Gastrocnemius medialis (tissue), 4 donors: Measurements from ENCODE around the gene RABGAP1. TPM values are rescaled to one million over a fixed set of nuclear protein-coding genes. Genes with fewer than 3 reads are reported as not detected.

Experiments used
- ATAC-seq, 2 donors: fragments of 150-250 bp; one replicate each; pipeline ENCODE4 v1.9.1; 2016
- DNase-seq, 2 donors: peaks; one replicate each; pipeline ENCODE4 v3.0.0-alpha.2; 2019
- H3K27ac ChIP-seq, 4 donors: fragments of 200-600 bp; sonication (generic); 1 replicate in 1 of 4; 2 replicates in 3 of 4; pipeline ENCODE4 v1.5.1; 2016 to 2018; ENCODE audit warnings: mild to moderate bottlenecking in 2 of 4, moderate library complexity in 1 of 4
- H3K27me3 ChIP-seq, 3 donors: fragments of 200-600 bp; sonication (generic) in 2 of 3; 1 replicate in 1 of 3; 2 replicates in 2 of 3; pipeline versions ENCODE4 v1.5.1 to v1.6.0; 2016 to 2019; ENCODE audit warnings: mild to moderate bottlenecking in 1 of 3, moderate library complexity in 1 of 3
- H3K36me3 ChIP-seq, 2 donors: fragments of 200-600 bp; sonication (generic) in 1 of 2; one replicate each; pipeline ENCODE4 v1.5.1; 2017 to 2018
- H3K4me1 ChIP-seq, 2 donors: fragments of 200-600 bp; sonication (generic) in 1 of 2; one replicate each; pipeline ENCODE4 v1.5.1; 2016 to 2017; ENCODE audit warnings: mild to moderate bottlenecking in 2 of 2
- H3K4me3 ChIP-seq, 4 donors: fragments of 200-600 bp; sonication (generic) in 3 of 4; 1 replicate in 1 of 4; 2 replicates in 3 of 4; pipeline ENCODE4 v1.5.1; 2016 to 2019; ENCODE audit warnings: mild to moderate bottlenecking in 2 of 4
- H3K9me3 ChIP-seq, 3 donors: fragments of 200-600 bp; sonication (generic) in 2 of 3; 1 replicate in 1 of 3; 2 replicates in 2 of 3; pipeline ENCODE4 v1.5.1; 2016 to 2019
- POLR2A ChIP-seq, 2 donors: fragments of 450-650 bp; IDR thresholded peaks; one replicate each; pipeline ENCODE4 v1.6.1; 2017; ENCODE audit warnings: antibody characterized with exemption in 2 of 2, mild to moderate bottlenecking in 2 of 2, moderate library complexity in 2 of 2
- in situ Hi-C, 4 donors: fragments of 200-750 bp; cut with MboI; loops; one replicate each; pipeline versions ENCODE4 v1.15.0 to v1.8.0; 2017; ENCODE audit warnings: low sequenced_read_pairs in 4 of 4
- intact Hi-C: fragments of 100-400 bp; cut with DNase I; formaldehyde crosslinking; loops from one replicate; pipeline ENCODE4 v1.15.1; 2023; ENCODE audit warnings: low total_unique reads
- total RNA-seq, 4 donors: library from RNA; depleted of rRNA; stranded (reverse); fragments of >200 nt; gene quantifications; one replicate each; pipeline versions ENCODE4 v1.1.0 to v1.2.3, GENCODE V29; 2016
- TF ChIP-seq, protein P1 (sequence below), 5 experiments: fragments of 450-650 bp in 3 of 5; fragments of 200-600 bp in 2 of 5; sonication (generic) in 2 of 5; IDR thresholded peaks in 4 of 5; conservative IDR thresholded peaks in 1 of 5; 1 replicate in 4 of 5; 2 replicates in 1 of 5; pipeline ENCODE4 v1.5.1; 2016 to 2019; ENCODE audit warnings: antibody characterized with exemption in 5 of 5, mild to moderate bottlenecking in 3 of 5, moderate library complexity in 3 of 5

Gene RABGAP1
- total RNA-seq, 4 donors from 2014 or later: 23.7 to 33.8 (median 26.6) TPM

DNA sequence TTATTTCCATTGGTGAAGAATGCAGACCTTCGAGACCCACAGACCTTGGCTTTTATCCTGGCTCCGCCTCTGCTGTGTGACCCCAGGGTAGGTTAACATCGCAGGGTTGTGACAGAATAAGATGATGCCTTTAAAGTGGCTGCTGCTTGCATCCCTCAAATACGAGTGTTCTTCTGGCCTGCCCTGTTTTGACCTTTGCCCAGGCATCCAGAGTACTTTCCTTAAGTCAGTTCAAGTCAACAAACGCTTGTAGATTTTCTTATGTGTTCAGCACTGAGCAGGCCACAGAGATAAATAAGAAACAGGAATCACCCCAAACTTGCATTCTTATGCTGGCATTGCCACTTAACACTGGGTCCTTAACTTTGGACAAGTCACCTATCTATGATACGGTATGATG is 142.9 kb downstream of the RABGAP1 start:
- no peaks in the 10 kb centered on the region for H3K4me1 ChIP-seq
- in situ Hi-C loops (loop anchor here in 2 of 4 donors (10.0 to 25.0 kb wide), 2 partner anchors 254 to 271 kb away; partner anchors contain the start of gene CRB2 (in 1 of the 2)), intact Hi-C loops (loop anchor here (10.0 kb wide), 1 partner anchor 261 kb away; no protein-coding TSS in a partner anchor)
- peaks cover 0 to 57% of the 10 kb centered on the region in 2 donors for H3K36me3 ChIP-seq
- H3K27me3 ChIP-seq: no peaks in the 10 kb centered on the region
- TF ChIP-seq POLR2A (IDR thresholded peaks at IDR 0.05): no peak
- TF ChIP-seq, protein P1, sequence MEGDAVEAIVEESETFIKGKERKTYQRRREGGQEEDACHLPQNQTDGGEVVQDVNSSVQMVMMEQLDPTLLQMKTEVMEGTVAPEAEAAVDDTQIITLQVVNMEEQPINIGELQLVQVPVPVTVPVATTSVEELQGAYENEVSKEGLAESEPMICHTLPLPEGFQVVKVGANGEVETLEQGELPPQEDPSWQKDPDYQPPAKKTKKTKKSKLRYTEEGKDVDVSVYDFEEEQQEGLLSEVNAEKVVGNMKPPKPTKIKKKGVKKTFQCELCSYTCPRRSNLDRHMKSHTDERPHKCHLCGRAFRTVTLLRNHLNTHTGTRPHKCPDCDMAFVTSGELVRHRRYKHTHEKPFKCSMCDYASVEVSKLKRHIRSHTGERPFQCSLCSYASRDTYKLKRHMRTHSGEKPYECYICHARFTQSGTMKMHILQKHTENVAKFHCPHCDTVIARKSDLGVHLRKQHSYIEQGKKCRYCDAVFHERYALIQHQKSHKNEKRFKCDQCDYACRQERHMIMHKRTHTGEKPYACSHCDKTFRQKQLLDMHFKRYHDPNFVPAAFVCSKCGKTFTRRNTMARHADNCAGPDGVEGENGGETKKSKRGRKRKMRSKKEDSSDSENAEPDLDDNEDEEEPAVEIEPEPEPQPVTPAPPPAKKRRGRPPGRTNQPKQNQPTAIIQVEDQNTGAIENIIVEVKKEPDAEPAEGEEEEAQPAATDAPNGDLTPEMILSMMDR (IDR thresholded peaks at IDR 0.05 in 4 of 5, conservative IDR thresholded peaks at IDR 0.05 in 1 of 5): no peak
- DNase-seq (no peak), ATAC-seq (no peak)
- H3K9me3 ChIP-seq: no peaks in the 10 kb centered on the region
- no peak overlapping the region for H3K27ac ChIP-seq
- no peak overlapping the region for H3K4me3 ChIP-seq

DNA sequence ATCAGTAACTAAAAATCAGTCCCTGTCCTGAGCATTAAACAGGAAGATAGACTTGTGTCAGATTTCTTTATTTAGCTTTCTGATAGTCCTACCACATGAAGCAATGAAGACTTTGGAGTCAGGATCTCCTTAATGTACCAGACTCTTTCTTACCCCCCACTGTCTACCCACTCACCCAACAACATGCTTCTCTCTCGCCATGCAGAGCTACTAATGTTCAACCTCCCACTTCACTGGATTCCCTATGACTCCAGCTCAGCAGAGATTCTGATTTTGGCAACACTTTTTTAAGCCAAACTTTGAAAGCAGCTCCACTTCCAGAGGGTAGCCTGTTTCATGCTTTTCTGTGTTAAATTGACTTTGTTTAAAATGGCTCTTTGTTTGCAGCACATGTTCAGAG is 143.4 kb downstream of the RABGAP1 start:
- no peak overlapping the region for H3K4me3 ChIP-seq
- H3K27me3 ChIP-seq: no peaks in the 10 kb centered on the region
- H3K36me3 ChIP-seq: peaks cover 0 to 53% of the 10 kb centered on the region in 2 donors
- TF ChIP-seq, protein P1 (IDR thresholded peaks at IDR 0.05 in 4 of 5, conservative IDR thresholded peaks at IDR 0.05 in 1 of 5): no peak
- no peak for TF ChIP-seq POLR2A (IDR thresholded peaks at IDR 0.05)
- intact Hi-C loops (loop anchor here (10.0 kb wide), 1 partner anchor 261 kb away; no protein-coding TSS in a partner anchor), in situ Hi-C loops (loop anchor here in 2 of 4 donors (10.0 to 25.0 kb wide), 2 partner anchors 253 to 271 kb away; partner anchors contain the start of gene CRB2 (in 1 of the 2))
- no peaks in the 10 kb centered on the region for H3K9me3 ChIP-seq
- H3K27ac ChIP-seq: no peak overlapping the region
- ATAC-seq (no peak), DNase-seq (no peak)
- H3K4me1 ChIP-seq: no peaks in the 10 kb centered on the region

DNA sequence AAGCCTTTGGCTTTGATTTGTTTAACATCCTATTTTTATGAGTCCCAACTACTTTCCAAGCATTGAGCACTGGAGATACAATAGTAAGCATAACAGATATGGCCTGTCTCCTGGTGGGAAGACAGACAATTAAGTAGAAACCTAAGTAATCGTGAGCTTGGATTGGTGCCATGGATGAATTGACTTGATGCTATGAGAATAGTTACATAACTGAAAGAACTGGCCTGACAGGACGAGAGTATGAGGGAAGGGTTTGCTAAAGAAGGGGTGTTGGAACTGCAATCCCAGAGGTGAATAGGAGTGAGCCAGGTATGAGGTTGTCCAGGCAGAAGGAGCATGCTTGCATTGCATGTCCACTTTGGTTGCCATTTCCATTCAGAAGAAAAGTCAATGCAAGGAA is 145.1 kb downstream of the RABGAP1 start:
- ATAC-seq (no peak), DNase-seq (no peak)
- TF ChIP-seq, protein P1 (IDR thresholded peaks at IDR 0.05 in 4 of 5, conservative IDR thresholded peaks at IDR 0.05 in 1 of 5): no peak
- no peak for TF ChIP-seq POLR2A (IDR thresholded peaks at IDR 0.05)
- H3K9me3 ChIP-seq: no peaks in the 10 kb centered on the region
- intact Hi-C loops (loop anchor here (10.0 kb wide), 1 partner anchor 259 kb away; no protein-coding TSS in a partner anchor), in situ Hi-C loops (loop anchor here in 2 of 4 donors (10.0 to 25.0 kb wide), 2 partner anchors 251 to 269 kb away; partner anchors contain the start of gene CRB2 (in 1 of the 2))
- no peaks in the 10 kb centered on the region for H3K4me1 ChIP-seq
- H3K4me3 ChIP-seq: no peak overlapping the region
- no peak overlapping the region for H3K27ac ChIP-seq
- no peaks in the 10 kb centered on the region for H3K27me3 ChIP-seq
- peaks cover 0 to 50% of the 10 kb centered on the region in 2 donors for H3K36me3 ChIP-seq

DNA sequence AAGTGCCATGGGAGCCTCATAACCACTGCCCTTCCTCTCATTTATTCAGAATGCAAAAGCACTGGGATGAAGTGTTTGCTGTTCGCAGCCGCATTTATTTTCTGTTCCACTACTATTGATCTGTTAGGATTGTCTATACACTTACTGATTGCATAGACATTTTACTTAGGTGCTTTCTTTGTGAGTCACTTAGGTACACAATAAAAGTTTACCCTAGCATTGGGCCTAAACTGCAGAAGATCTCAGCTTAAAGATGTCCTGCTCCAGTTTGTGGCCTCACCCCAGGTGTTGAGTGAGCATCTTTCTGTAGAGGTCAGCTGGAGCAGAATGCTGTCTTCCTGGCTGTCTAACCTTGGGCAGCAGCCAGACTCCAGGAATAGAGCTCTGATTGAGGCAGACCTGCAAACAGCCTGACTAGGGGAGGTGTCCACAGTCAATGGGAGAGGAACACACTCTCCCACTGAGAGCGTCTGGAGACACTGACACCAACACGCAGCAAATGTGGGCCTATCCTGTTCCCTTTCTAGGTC is 146.6 kb downstream of the RABGAP1 start:
- intact Hi-C loops: loop anchor here (10.0 kb wide), 1 partner anchor 257 kb away; no protein-coding TSS in a partner anchor
- DNase-seq (peak in 1 of 2 donors; percentile 37), ATAC-seq (peak in 1 of 2 donors; percentile 60)

More for the DNA sequence above, 146.6 kb downstream of the RABGAP1 start:
- TF ChIP-seq, protein P1 (IDR thresholded peaks at IDR 0.05 in 4 of 5, conservative IDR thresholded peaks at IDR 0.05 in 1 of 5): no peak
- no peak for TF ChIP-seq POLR2A (IDR thresholded peaks at IDR 0.05)
- no peaks in the 10 kb centered on the region for H3K9me3 ChIP-seq
- H3K27me3 ChIP-seq: no peaks in the 10 kb centered on the region
- peaks cover 0 to 52% of the 10 kb centered on the region in 2 donors for H3K36me3 ChIP-seq
- in situ Hi-C loops: loop anchor here in 2 of 4 donors (10.0 to 25.0 kb wide), 2 partner anchors 250 to 267 kb away; partner anchors contain the start of gene CRB2 (in 1 of the 2)
- no peaks in the 10 kb centered on the region for H3K4me1 ChIP-seq
- H3K27ac ChIP-seq: no peak overlapping the region
- H3K4me3 ChIP-seq: no peak overlapping the region
